Measurements from ENCODE around the gene PTPRG. TPM values are rescaled to one million over a fixed set of nuclear protein-coding genes. Genes with fewer than 3 reads are reported as not detected.
A peak's percentile ranks its signal among the peaks of the same experiment; 100 is the strongest.

The PTPRG gene
- total RNA-seq, 3 donors from 2014 or later (not counting 1 experiment from before 2014, with no cell fraction given): 1.0 to 2.9 (median 2.5) TPM

DNA sequence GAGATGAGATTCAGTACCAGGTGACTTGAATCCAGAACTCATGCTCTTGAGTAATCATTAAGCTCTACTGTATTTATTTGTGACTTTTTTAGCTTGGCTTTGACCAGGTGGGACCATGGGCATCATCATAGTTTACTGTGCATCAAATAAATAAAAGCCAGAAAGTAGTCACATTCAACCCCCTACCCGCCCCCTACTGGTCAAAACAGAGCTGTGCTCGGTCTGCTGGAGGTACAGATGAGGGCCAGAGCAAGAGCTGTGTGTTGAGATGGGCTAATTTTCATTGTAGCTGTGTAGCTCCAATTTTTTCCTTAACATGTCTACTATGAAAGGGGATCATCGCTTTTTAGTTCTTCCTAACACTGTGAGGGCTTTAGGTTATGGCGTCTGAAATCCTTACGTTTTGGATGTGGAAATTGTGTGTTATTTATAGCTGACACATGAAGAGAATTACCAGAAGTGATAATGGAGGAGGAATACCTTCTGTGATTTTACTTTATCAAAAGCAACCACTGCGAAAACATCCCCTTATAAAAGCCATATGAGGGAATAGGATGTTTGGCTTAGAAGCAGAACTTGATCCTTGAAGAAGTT, 375.1 kb downstream of the PTPRG start:
- no peak overlapping the region for H3K27ac Mint-ChIP-seq
- peaks cover 0 to 2% of the 10 kb centered on the region in 2 donors for H3K27me3 Mint-ChIP-seq (ENCODE audit: low read depth in 2 of 2)
- peaks cover 0 to 3% of the 10 kb centered on the region in 2 donors for H3K9me3 Mint-ChIP-seq
- intact Hi-C loops (cut with micrococcal nuclease): no loop called here
- ATAC-seq (no peak), DNase-seq (peak in 1 of 2 donors; percentile 11)
- H3K27me3 ChIP-seq (ENCODE audit: control insufficient read depth, insufficient read depth, low read length): no peaks in the 10 kb centered on the region
- no peaks in the 10 kb centered on the region for H3K36me3 Mint-ChIP-seq
- no peaks in the 10 kb centered on the region for H3K4me1 ChIP-seq (ENCODE audit: control insufficient read depth, insufficient read depth, low read length)
- no peak overlapping the region for H3K4me3 ChIP-seq (ENCODE audit: low read length)
- TF ChIP-seq, protein P1, sequence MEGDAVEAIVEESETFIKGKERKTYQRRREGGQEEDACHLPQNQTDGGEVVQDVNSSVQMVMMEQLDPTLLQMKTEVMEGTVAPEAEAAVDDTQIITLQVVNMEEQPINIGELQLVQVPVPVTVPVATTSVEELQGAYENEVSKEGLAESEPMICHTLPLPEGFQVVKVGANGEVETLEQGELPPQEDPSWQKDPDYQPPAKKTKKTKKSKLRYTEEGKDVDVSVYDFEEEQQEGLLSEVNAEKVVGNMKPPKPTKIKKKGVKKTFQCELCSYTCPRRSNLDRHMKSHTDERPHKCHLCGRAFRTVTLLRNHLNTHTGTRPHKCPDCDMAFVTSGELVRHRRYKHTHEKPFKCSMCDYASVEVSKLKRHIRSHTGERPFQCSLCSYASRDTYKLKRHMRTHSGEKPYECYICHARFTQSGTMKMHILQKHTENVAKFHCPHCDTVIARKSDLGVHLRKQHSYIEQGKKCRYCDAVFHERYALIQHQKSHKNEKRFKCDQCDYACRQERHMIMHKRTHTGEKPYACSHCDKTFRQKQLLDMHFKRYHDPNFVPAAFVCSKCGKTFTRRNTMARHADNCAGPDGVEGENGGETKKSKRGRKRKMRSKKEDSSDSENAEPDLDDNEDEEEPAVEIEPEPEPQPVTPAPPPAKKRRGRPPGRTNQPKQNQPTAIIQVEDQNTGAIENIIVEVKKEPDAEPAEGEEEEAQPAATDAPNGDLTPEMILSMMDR (IDR thresholded peaks at IDR 0.05): no peak
- H3K4me3 Mint-ChIP-seq: no peak overlapping the region
- WGBS (ENCODE audit: insufficient coverage): 63% methylated on average over 4 of the region's 6 CpGs
- H3K36me3 ChIP-seq (ENCODE audit: control insufficient read depth, insufficient read depth, low read length): no peaks in the 10 kb centered on the region
- H3K9me3 ChIP-seq (ENCODE audit: control insufficient read depth, insufficient read depth, low read length): no peaks in the 10 kb centered on the region
- no peak overlapping the region for H3K27ac ChIP-seq (ENCODE audit: low read length)
- H3K4me1 Mint-ChIP-seq: no peaks in the 10 kb centered on the region

GRCh38 chr3:61937477-61937876, 376.1 kb downstream of the PTPRG start:
- 81% methylated on average over 2 of the region's 3 CpGs for WGBS (ENCODE audit: insufficient coverage)
- no peak for DNase-seq
- H3K27me3 ChIP-seq (ENCODE audit: control insufficient read depth, insufficient read depth, low read length): no peaks in the 10 kb centered on the region
- H3K4me1 Mint-ChIP-seq: no peaks in the 10 kb centered on the region
- H3K4me1 ChIP-seq (ENCODE audit: control insufficient read depth, insufficient read depth, low read length): no peaks in the 10 kb centered on the region
- H3K4me3 ChIP-seq (ENCODE audit: low read length): no peak overlapping the region
- no peaks in the 10 kb centered on the region for H3K36me3 Mint-ChIP-seq
- peaks cover 0 to 5% of the 10 kb centered on the region in 2 donors for H3K9me3 Mint-ChIP-seq
- no peaks in the 10 kb centered on the region for H3K36me3 ChIP-seq (ENCODE audit: control insufficient read depth, insufficient read depth, low read length)
- TF ChIP-seq, protein P1 (IDR thresholded peaks at IDR 0.05): no peak
- no peaks in the 10 kb centered on the region for H3K9me3 ChIP-seq (ENCODE audit: control insufficient read depth, insufficient read depth, low read length)
- intact Hi-C loops (cut with micrococcal nuclease): no loop called here
- no peak overlapping the region for H3K27ac Mint-ChIP-seq
- no peak overlapping the region for H3K4me3 Mint-ChIP-seq
- no peak for ATAC-seq
- H3K27ac ChIP-seq (ENCODE audit: low read length): no peak overlapping the region
- peaks cover 0 to 2% of the 10 kb centered on the region in 2 donors for H3K27me3 Mint-ChIP-seq (ENCODE audit: low read depth in 2 of 2)

DNA sequence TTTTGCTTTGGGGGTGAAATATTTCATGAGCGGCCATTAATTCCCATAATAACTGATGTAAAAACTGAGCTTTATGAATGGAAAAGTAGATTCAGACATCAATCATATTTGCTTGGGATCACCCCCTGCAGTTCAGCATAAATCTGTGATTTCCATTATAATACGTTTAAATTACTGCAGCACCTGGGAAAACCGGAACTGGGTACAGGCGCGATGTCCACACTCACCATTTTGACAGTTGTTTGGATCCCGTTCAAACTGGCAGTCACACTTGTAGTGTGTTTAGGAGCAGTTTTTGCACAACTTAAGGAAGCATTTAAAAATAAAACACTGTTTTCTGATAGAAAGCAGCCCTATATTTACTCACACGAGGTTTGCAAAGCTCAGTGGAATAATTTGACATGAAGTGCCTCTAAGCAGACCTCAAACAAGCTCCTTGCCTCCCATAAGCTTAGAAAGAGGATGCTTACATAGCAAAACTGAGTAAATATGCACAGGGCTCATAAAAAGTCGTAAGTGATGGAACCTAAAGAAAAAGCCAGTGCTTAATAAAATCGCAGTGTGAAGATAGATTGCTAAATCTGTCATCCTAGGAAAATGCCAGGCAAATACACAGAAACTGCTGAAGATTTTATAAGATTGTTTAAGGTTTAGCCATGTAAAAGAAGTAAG, 377.6 kb downstream of the PTPRG start:
- Mint-ChIP-seq H3K4me3 (no peak overlapping the region), H3K36me3 (no peaks in the 10 kb centered on the region), H3K27ac (no peak overlapping the region), H3K9me3 (peaks cover 2 to 3% of the 10 kb centered on the region in 2 donors), H3K4me1 (no peaks in the 10 kb centered on the region), H3K27me3 (ENCODE audit: low read depth in 2 of 2) (peaks cover 0 to 2% of the 10 kb centered on the region in 2 donors)
- DNase-seq (no peak), ATAC-seq (no peak)
- Histone ChIP-seq H3K4me3 (ENCODE audit: low read length) (no peak overlapping the region), H3K27ac (ENCODE audit: low read length) (no peak overlapping the region), H3K36me3 (ENCODE audit: control insufficient read depth, insufficient read depth, low read length) (no peaks in the 10 kb centered on the region), H3K9me3 (ENCODE audit: control insufficient read depth, insufficient read depth, low read length) (no peaks in the 10 kb centered on the region), H3K4me1 (ENCODE audit: control insufficient read depth, insufficient read depth, low read length) (no peaks in the 10 kb centered on the region), H3K27me3 (ENCODE audit: control insufficient read depth, insufficient read depth, low read length) (no peaks in the 10 kb centered on the region)
- intact Hi-C loops (cut with micrococcal nuclease): no loop called here
- TF ChIP-seq, protein P1 (IDR thresholded peaks at IDR 0.05): no peak
- 87% methylated on average over 9 of the region's 9 CpGs for WGBS (ENCODE audit: insufficient coverage)

Measured in natural killer cell (primary cell).